H1 (cell line): Measurements from ENCODE around the gene PIAS1. TPM values are rescaled to one million over a fixed set of nuclear protein-coding genes. Genes with fewer than 3 reads are reported as not detected.

Experiments
- CTCF ChIA-PET: fragments of 300-600 bp; sonication (Branson Sonifier 250); formaldehyde crosslinking; loops from one replicate; lab custom pipeline; 2021; ENCODE audit not compliant: partially characterized antibody; lab: Charles Lee
- POLR2A ChIA-PET: fragments of 300-600 bp; sonication (Branson Sonifier 250); formaldehyde crosslinking; loops from one replicate; lab custom pipeline; 2021; ENCODE audit warnings: inconsistent platforms; ENCODE audit not compliant: partially characterized antibody; lab: Charles Lee
- DNase-seq, 2 experiments: peaks; one replicate each; pipeline versions ENCODE4 v3.0.0 to v3.0.0-alpha.2; 2010 to 2022; ENCODE audit warnings: low spot score in 2 of 2, low read depth in 1 of 2, mixed read lengths in 1 of 2
- FAIRE-seq: peaks from 2 replicates; lab custom pipeline; 2011; peaks lifted over from hg19 to GRCh38; lab: Jason Lieb, UNC
- H2AFZ ChIP-seq: 2 replicates; pipeline ENCODE4 v1.8.1; 2012; ENCODE audit warnings: low read length, inconsistent platforms
- H2AK5ac ChIP-seq: 2 replicates; pipeline ENCODE4 v1.6.1; 2013; ENCODE audit warnings: low read depth, low read length
- H2BK120ac ChIP-seq: replicated peaks from 2 replicates; pipeline ENCODE3; 2013; ENCODE audit warnings: low read depth, low read length, inconsistent platforms
- H2BK12ac ChIP-seq: 2 replicates; pipeline ENCODE4 v1.6.1; 2013; ENCODE audit warnings: low read depth, low read length
- H2BK15ac ChIP-seq: 2 replicates; pipeline ENCODE4 v1.6.1; 2013; ENCODE audit warnings: low read length
- H2BK20ac ChIP-seq: 2 replicates; pipeline ENCODE4 v1.6.1; 2013; ENCODE audit warnings: low read length
- H2BK5ac ChIP-seq: 2 replicates; pipeline ENCODE4 v1.6.1; 2013; ENCODE audit warnings: low read depth, low read length
- H3K14ac ChIP-seq: 2 replicates; pipeline ENCODE4 v1.6.1; 2013; ENCODE audit warnings: inconsistent platforms; ENCODE audit not compliant: insufficient read length
- H3K18ac ChIP-seq: 2 replicates; pipeline ENCODE4 v1.6.1; 2013; ENCODE audit warnings: low read length; ENCODE audit errors: extremely low read depth
- H3K23ac ChIP-seq: 2 replicates; pipeline ENCODE4 v1.6.1; 2013; ENCODE audit warnings: inconsistent platforms; ENCODE audit not compliant: insufficient read length
- H3K23me2 ChIP-seq: 2 replicates; pipeline ENCODE4 v1.6.1; 2013; ENCODE audit warnings: low read depth, low read length
- H3K27ac ChIP-seq: 2 replicates; pipeline ENCODE4 v1.6.1; 2011; ENCODE audit warnings: low read depth, low read length, inconsistent platforms
- H3K27me3 ChIP-seq, 4 experiments: replicated peaks in 1 of 4; 1 replicate in 1 of 4; 2 replicates in 3 of 4; pipeline versions ENCODE4 v1.6.1 to v1.8.1; 2011 to 2013; ENCODE audit warnings: low read length in 3 of 4, mild to moderate bottlenecking in 3 of 4, inconsistent platforms in 2 of 4, mixed read lengths in 2 of 4, moderate library complexity in 1 of 4; ENCODE audit not compliant: control insufficient read depth in 3 of 4, insufficient read depth in 3 of 4; ENCODE audit errors: extremely low read depth in 1 of 4
- H3K36me3 ChIP-seq, 4 experiments: 2 replicates each; pipeline versions ENCODE4 v1.6.1 to v1.8.1; 2011 to 2013; ENCODE audit warnings: mild to moderate bottlenecking in 4 of 4, low read length in 3 of 4, moderate library complexity in 2 of 4, control low read depth in 1 of 4, inconsistent platforms in 1 of 4; ENCODE audit not compliant: insufficient read depth in 4 of 4, control insufficient read depth in 2 of 4
- H3K4ac ChIP-seq: replicated peaks from 2 replicates; pipeline ENCODE3; 2013; ENCODE audit warnings: low read length, low read depth, mixed read lengths, inconsistent platforms; ENCODE audit not compliant: insufficient read length
- H3K4me1 ChIP-seq, 4 experiments: replicated peaks in 1 of 4; 1 replicate in 1 of 4; 2 replicates in 3 of 4; pipeline versions ENCODE4 v1.6.1 to v1.8.1; 2011 to 2013; ENCODE audit warnings: low read length in 3 of 4, inconsistent platforms in 2 of 4, mixed read lengths in 1 of 4; ENCODE audit not compliant: insufficient read depth in 4 of 4, control insufficient read depth in 3 of 4
- H3K4me2 ChIP-seq, 2 experiments: 2 replicates each; pipeline versions ENCODE4 v1.6.1 to v1.8.1; 2011 to 2013; ENCODE audit warnings: low read depth in 2 of 2, low read length in 2 of 2, control low read depth in 1 of 2, inconsistent platforms in 1 of 2, mild to moderate bottlenecking in 1 of 2; ENCODE audit not compliant: insufficient read depth in 1 of 2
- H3K4me3 ChIP-seq, 4 experiments: fragments of 200-600, 300-600 bp in 1 of 4; sonication (generic), shearing (Covaris generic), sonication (Bioruptor Twin) in 1 of 4; 2 replicates each; pipeline versions ENCODE4 v1.5.1 to v1.8.1; 2011 to 2016; ENCODE audit warnings: low read length in 4 of 4, low read depth in 3 of 4, control low read depth in 2 of 4, inconsistent platforms in 2 of 4, mild to moderate bottlenecking in 2 of 4, mixed read lengths in 1 of 4, moderate library complexity in 1 of 4; ENCODE audit not compliant: insufficient read depth in 2 of 4; ENCODE audit errors: extremely low read depth in 1 of 4
- H3K56ac ChIP-seq: replicated peaks from 2 replicates; pipeline ENCODE3; 2013; ENCODE audit warnings: low read depth, mild to moderate bottlenecking, mixed read lengths, low read length, inconsistent platforms; ENCODE audit not compliant: insufficient read length
- H3K79me1 ChIP-seq: 2 replicates; pipeline ENCODE4 v1.6.1; 2013; ENCODE audit warnings: low read depth, low read length, control low read depth
- H3K79me2 ChIP-seq, 2 experiments: 2 replicates each; pipeline versions ENCODE4 v1.6.1 to v1.8.1; 2012 to 2013; ENCODE audit warnings: low read length in 2 of 2, mild to moderate bottlenecking in 2 of 2, inconsistent platforms in 1 of 2; ENCODE audit not compliant: insufficient read depth in 2 of 2, control insufficient read depth in 1 of 2
- H3K9ac ChIP-seq, 4 experiments: replicated peaks in 1 of 4; 1 replicate in 1 of 4; 2 replicates in 3 of 4; pipeline versions ENCODE4 v1.6.1 to v1.8.1; 2011 to 2013; ENCODE audit warnings: low read depth in 3 of 4, low read length in 3 of 4, control low read depth in 2 of 4, mild to moderate bottlenecking in 2 of 4, moderate library complexity in 2 of 4, inconsistent platforms in 1 of 4; ENCODE audit errors: extremely low read depth in 1 of 4
- H3K9me3 ChIP-seq, 2 experiments: 2 replicates each; pipeline versions ENCODE4 v1.6.1 to v1.8.1; 2012 to 2013; ENCODE audit warnings: mild to moderate bottlenecking in 2 of 2, moderate library complexity in 2 of 2, control low read depth in 1 of 2, inconsistent platforms in 1 of 2, low read depth in 1 of 2, low read length in 1 of 2, mixed read lengths in 1 of 2; ENCODE audit not compliant: insufficient read depth in 2 of 2
- H4K20me1 ChIP-seq, 2 experiments: replicated peaks in 1 of 2; 2 replicates each; pipeline versions ENCODE3 to v1.8.1; 2011 to 2013; ENCODE audit warnings: inconsistent platforms in 2 of 2, low read length in 2 of 2, mild to moderate bottlenecking in 1 of 2; ENCODE audit not compliant: insufficient read depth in 2 of 2, control insufficient read depth in 1 of 2
- H4K5ac ChIP-seq: 2 replicates; pipeline ENCODE4 v1.6.1; 2013; ENCODE audit warnings: low read length, low read depth, mixed read lengths, inconsistent platforms; ENCODE audit not compliant: insufficient read length
- H4K8ac ChIP-seq: 2 replicates; pipeline ENCODE4 v1.8.0; 2013; ENCODE audit warnings: mild to moderate bottlenecking, moderate library complexity, low read length, inconsistent platforms; ENCODE audit not compliant: insufficient read depth; ENCODE audit errors: extremely low read depth
- H4K91ac ChIP-seq: replicated peaks from 2 replicates; pipeline ENCODE3; 2013; ENCODE audit warnings: low read length, mixed read lengths, inconsistent platforms; ENCODE audit not compliant: insufficient read length
- CBX8 ChIP-seq: fragments of 300-800, 300-1000 bp; sonication (generic); IDR thresholded peaks from 2 replicates; pipeline ENCODE4 v1.7.1; 2016; ENCODE audit warnings: low read depth, low read length, borderline replicate concordance
- FOSL1 ChIP-seq: IDR thresholded peaks from 2 replicates; pipeline ENCODE4 v1.6.1; 2011; ENCODE audit warnings: mild to moderate bottlenecking, low read depth, low read length, moderate library complexity; ENCODE audit not compliant: insufficient read depth
- HDAC2 ChIP-seq, 2 experiments: fragments of 300-600 bp in 1 of 2; sonication (generic) in 1 of 2; IDR thresholded peaks; 2 replicates each; pipeline ENCODE4 v1.6.1; 2011 to 2012; ENCODE audit warnings: low read depth in 2 of 2, low read length in 2 of 2, mild to moderate bottlenecking in 2 of 2, moderate library complexity in 2 of 2, borderline replicate concordance in 1 of 2, inconsistent platforms in 1 of 2
- POU5F1 ChIP-seq: IDR thresholded peaks from 2 replicates; pipeline ENCODE4 v1.6.1; 2011; ENCODE audit warnings: low read depth, mild to moderate bottlenecking, low read length, moderate library complexity
- SUZ12 ChIP-seq: fragments of 200-600 bp; sonication (generic); IDR thresholded peaks from 2 replicates; pipeline ENCODE4 v1.6.1; 2012; ENCODE audit warnings: mild to moderate bottlenecking, inconsistent platforms, low read length, moderate library complexity, mixed read lengths
- TBP ChIP-seq: IDR thresholded peaks from 2 replicates; pipeline ENCODE4 v1.6.1; 2011; ENCODE audit warnings: low read depth, low read length, improper control_type of control experiment
- YY1 ChIP-seq: IDR thresholded peaks from 2 replicates; pipeline ENCODE4 v1.6.1; 2011; ENCODE audit warnings: low read depth, mild to moderate bottlenecking, low read length
- WGBS, 2 experiments: shearing (Covaris generic) in 1 of 2; methylation state at CpG; one replicate each; pipeline versions ENCODE4 v1.1.6 to v1.1.7; 2013 to 2015; ENCODE audit warnings: low lambda C conversion rate in 2 of 2, mixed read lengths in 2 of 2, inconsistent platforms in 1 of 2, low coverage in 1 of 2, missing lambda C conversion rate in 1 of 2; ENCODE audit not compliant: insufficient replicate concordance in 2 of 2, insufficient coverage in 1 of 2, insufficient read length in 1 of 2; ENCODE audit errors: extremely low coverage in 1 of 2, missing lambda C conversion rate in 1 of 2; 5-methylcytosine and 5-hydroxymethylcytosine counted together
- polyA plus RNA-seq, 7 experiments: library from polyadenylated mRNA; depleted of rRNA in 3 of 7; stranded (reverse) in 5 of 7; unstranded in 2 of 7; fragments of >200 nt in 5 of 7; fragments of 200-250 nt in 2 of 7; gene quantifications; 1 replicate in 5 of 7; 2 replicates in 1 of 7; 4 replicates in 1 of 7; pipeline versions ENCODE4 v1.2.1 to v1.2.3, GENCODE V29; 2011 to 2013; ENCODE audit warnings: missing spikeins in 2 of 7, mixed read lengths in 2 of 7
- total RNA-seq: library from RNA; stranded (reverse); fragmentation: NEBNext Ultra II Directional; extraction: Animal tissue kit (Norgen Biotek cat#: 25700); gene quantifications from 2 replicates; pipeline ENCODE4 v1.2.1, GENCODE V29; 2021

Gene PIAS1
- total and polyA plus RNA-seq, 2 of the 8 experiments (the other 6 are each of a cell fraction or from before 2014, with no cell fraction given) = 30.8 to 34.5 TPM

DNA sequence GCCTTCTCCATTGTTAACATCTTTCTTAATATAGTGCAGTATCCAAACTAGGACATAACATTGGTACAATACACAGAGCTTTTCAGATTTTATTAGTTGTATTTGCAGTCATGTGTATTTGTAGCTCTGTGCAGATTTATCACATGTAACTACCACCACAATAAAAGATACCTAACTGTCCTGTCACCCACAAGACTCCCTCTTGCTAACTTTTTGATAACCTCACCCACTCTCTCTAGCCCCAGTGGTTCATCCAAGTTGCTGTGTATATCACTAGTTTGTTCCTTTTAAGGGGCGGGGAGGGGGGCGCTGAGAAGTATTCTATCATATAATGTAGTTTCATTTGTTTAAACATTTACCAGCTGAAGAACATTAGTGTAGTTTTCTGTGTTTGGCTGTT, 46.1 kb downstream of the PIAS1 start:
- Histone ChIP-seq H3K9me3 (peaks cover 6 to 7% of the 10 kb centered on the region in 2 experiments; a peak in 2 of 4 replicates), H3K9ac (no peak overlapping the region), H2BK20ac (no peak overlapping the region), H2AFZ (no peak overlapping the region), H3K36me3 (peaks cover 0 to 11% (median 5%) of the 10 kb centered on the region in 4 experiments; a peak in 3 of 8 replicates), H2AK5ac (no peak overlapping the region), H3K4ac (no peak overlapping the region), H3K27ac (no peak overlapping the region), H3K56ac (no peak overlapping the region), H3K14ac (no peak overlapping the region), H3K4me1 (no peaks in the 10 kb centered on the region), H3K27me3 (no peaks in the 10 kb centered on the region), H2BK5ac (no peak overlapping the region), H2BK12ac (no peak overlapping the region), H3K4me2 (no peak overlapping the region), H4K8ac (no peak overlapping the region), H3K4me3 (no peak overlapping the region), H3K79me2 (peaks cover 0 to 73% of the 10 kb centered on the region in 2 experiments; a peak in 2 of 4 replicates), H2BK120ac (no peak overlapping the region), H3K23ac (no peak overlapping the region), H3K79me1 (no peaks in the 10 kb centered on the region; the same call in 1 of the 2 replicates), H3K23me2 (no peaks in the 10 kb centered on the region), H4K91ac (no peak overlapping the region), H4K20me1 (no peaks in the 10 kb centered on the region), H4K5ac (no peak overlapping the region), H3K18ac (no peak overlapping the region), H2BK15ac (no peak overlapping the region)
- no peak for FAIRE-seq
- DNase-seq = no peak
- CTCF ChIA-PET = no interaction called here
- 94% methylated on average over 2 of the region's 2 CpGs; no CpG with 5 or more reads in 1 of the 2 experiments for WGBS, 2 experiments
- TF ChIP-seq SUZ12 (no peak), POU5F1 (no peak), FOSL1 (no peak), TBP (no peak), HDAC2 (IDR thresholded peaks at IDR 0.05; ENCODE audit: borderline replicate concordance in 1 of 2, low read depth in 2 of 2, low read length in 2 of 2) (no peak), YY1 (no peak), CBX8 (no peak)
- POLR2A ChIA-PET = no interaction called here
